ENCODE measurements around the gene SCP2.

- TF ChIP-seq POLR2A (IDR thresholded peaks at IDR 0.05) (no peak), CTCF (IDR thresholded peaks at IDR 0.05) (no peak), POLR2AphosphoS5 (IDR thresholded peaks at IDR 0.05) (no peak)
Measured at GRCh38 chr1:52955129-52955970, 28.3 kb downstream of the SCP2 start.
